ENCODE measurements around the gene FRRS1.

The FRRS1 gene

DNA sequence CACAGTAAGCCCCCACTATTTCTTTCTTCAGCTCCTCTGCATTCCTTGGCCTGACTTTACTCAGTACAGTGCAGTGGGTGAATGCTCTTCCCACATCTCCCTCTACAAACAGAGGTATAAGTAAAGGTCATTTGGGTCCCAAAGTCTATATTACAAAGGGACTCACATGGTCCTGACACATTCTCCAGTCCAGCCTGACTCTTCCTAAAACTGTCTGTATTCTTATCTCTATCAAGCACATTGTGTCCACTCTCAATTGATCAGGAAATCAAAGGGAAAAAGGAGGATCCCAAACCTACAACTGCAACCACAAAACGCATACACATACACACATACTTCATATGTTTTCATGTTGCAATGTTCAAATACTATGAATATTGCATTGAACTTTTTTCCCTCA lies 49.4 kb downstream of the FRRS1 start:
- Histone ChIP-seq H3K36me3 (ENCODE audit: control insufficient read depth in 2 of 2, insufficient read depth in 1 of 2, low read length in 2 of 2) (peaks cover 0 to 4% of the 10 kb centered on the region in 2 experiments; a peak in 1 of 3 replicates), H3K9me3 (ENCODE audit: control insufficient read depth, insufficient read depth, low read depth, low read length) (no peaks in the 10 kb centered on the region), H3K27ac (ENCODE audit: extremely low read depth, low read depth, low read length) (no peak overlapping the region), H3K4me1 (ENCODE audit: control insufficient read depth, insufficient read depth, low read length) (no peaks in the 10 kb centered on the region), H3K4me3 (ENCODE audit: low read depth, low read length) (no peak overlapping the region)
- ChIA-PET POLR2A (no interaction called here), CTCF (interaction anchor here (0.9 to 1.9 kb wide), 2 partner anchors 12 kb away, joined by 3 to 8 read pairs; no protein-coding TSS in a partner anchor)
- TF ChIP-seq ZXDB (tag by site-specific recombination; IDR thresholded peaks at IDR 0.05) (no peak), ZBTB21 (tag by site-specific recombination; IDR thresholded peaks at IDR 0.05) (no peak), ZNF585B (tag by site-specific recombination; IDR thresholded peaks at IDR 0.05) (no peak), ZNF610 (tag by site-specific recombination; IDR thresholded peaks at IDR 0.05; ENCODE audit: borderline replicate concordance) (no peak), TRIM28 (IDR thresholded peaks at IDR 0.05; ENCODE audit: borderline replicate concordance, low read length) (no peak), ZNF37A (tag by site-specific recombination; IDR thresholded peaks at IDR 0.05) (no peak), KLF1 (tag by site-specific recombination; IDR thresholded peaks at IDR 0.05) (no peak)
- TF ChIP-seq, protein P1, sequence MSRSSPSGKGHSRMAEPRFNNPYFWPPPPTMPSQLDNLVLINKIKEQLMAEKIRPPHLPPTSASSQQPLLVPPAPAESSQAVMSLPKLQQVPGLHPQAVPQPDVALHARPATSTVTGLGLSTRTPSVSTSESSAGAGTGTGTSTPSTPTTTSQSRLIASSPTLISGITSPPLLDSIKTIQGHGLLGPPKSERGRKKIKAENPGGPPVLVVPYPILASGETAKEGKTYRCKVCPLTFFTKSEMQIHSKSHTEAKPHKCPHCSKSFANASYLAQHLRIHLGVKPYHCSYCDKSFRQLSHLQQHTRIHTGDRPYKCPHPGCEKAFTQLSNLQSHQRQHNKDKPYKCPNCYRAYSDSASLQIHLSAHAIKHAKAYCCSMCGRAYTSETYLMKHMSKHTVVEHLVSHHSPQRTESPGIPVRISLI (tag by site-specific recombination; IDR thresholded peaks at IDR 0.05) = no peak

DNA sequence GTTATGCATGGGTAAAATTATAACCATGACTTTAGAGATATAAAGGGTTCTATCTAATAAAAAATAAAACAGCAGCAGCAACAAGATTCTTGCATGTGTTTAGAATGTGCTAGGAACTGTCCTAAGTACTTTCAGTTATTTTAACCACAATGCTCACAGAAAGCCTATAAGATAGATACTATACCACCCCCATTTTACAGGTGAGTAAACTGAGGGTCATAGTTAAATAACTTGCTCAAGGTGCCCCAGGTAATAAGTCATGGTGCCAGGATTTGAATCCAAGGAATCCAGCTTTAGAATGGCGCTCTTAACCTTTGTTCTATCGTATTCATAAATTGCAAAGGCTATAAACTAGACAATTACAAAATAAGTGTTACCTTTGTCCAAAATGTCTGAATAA lies 53.4 kb downstream of the FRRS1 start:
- H3K27ac ChIP-seq (ENCODE audit: extremely low read depth, low read depth, low read length) = no peak overlapping the region
- no peak overlapping the region for H3K4me3 ChIP-seq (ENCODE audit: low read depth, low read length)
- POLR2A ChIA-PET = no interaction called here
- no peaks in the 10 kb centered on the region for H3K4me1 ChIP-seq (ENCODE audit: control insufficient read depth, insufficient read depth, low read length)
- peaks cover 0 to 23% of the 10 kb centered on the region in 2 experiments; a peak in 1 of 3 replicates for H3K36me3 ChIP-seq (ENCODE audit: control insufficient read depth in 2 of 2, insufficient read depth in 1 of 2, low read length in 2 of 2)
- H3K9me3 ChIP-seq (ENCODE audit: control insufficient read depth, insufficient read depth, low read depth, low read length) = no peaks in the 10 kb centered on the region
- no peak for TF ChIP-seq ZNF221 (tag by site-specific recombination; IDR thresholded peaks at IDR 0.05; ENCODE audit: borderline replicate concordance)
- TF ChIP-seq KLF1 (tag by site-specific recombination; IDR thresholded peaks at IDR 0.05) = no peak
- no peak for TF ChIP-seq ZNF423 (tag by site-specific recombination; IDR thresholded peaks at IDR 0.05)
- TF ChIP-seq, protein P2, sequence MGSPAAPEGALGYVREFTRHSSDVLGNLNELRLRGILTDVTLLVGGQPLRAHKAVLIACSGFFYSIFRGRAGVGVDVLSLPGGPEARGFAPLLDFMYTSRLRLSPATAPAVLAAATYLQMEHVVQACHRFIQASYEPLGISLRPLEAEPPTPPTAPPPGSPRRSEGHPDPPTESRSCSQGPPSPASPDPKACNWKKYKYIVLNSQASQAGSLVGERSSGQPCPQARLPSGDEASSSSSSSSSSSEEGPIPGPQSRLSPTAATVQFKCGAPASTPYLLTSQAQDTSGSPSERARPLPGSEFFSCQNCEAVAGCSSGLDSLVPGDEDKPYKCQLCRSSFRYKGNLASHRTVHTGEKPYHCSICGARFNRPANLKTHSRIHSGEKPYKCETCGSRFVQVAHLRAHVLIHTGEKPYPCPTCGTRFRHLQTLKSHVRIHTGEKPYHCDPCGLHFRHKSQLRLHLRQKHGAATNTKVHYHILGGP (tag by site-specific recombination; IDR thresholded peaks at IDR 0.05) = no peak
- no peak for TF ChIP-seq ZNF530 (tag by site-specific recombination; IDR thresholded peaks at IDR 0.05; ENCODE audit: low read depth)
- TF ChIP-seq ZNF184 (tag by site-specific recombination; IDR thresholded peaks at IDR 0.05) = no peak
- TF ChIP-seq ZNF658 (tag by site-specific recombination; IDR thresholded peaks at IDR 0.05) = no peak
- no peak for TF ChIP-seq ZNF549 (tag by site-specific recombination; IDR thresholded peaks at IDR 0.05)
- TF ChIP-seq FEZF1 (tag by site-specific recombination; IDR thresholded peaks at IDR 0.05) = no peak
- TF ChIP-seq HOXA7 (CRISPR knock-in tag; IDR thresholded peaks at IDR 0.05; ENCODE audit: borderline replicate concordance) = no peak
- TF ChIP-seq, protein P3, sequence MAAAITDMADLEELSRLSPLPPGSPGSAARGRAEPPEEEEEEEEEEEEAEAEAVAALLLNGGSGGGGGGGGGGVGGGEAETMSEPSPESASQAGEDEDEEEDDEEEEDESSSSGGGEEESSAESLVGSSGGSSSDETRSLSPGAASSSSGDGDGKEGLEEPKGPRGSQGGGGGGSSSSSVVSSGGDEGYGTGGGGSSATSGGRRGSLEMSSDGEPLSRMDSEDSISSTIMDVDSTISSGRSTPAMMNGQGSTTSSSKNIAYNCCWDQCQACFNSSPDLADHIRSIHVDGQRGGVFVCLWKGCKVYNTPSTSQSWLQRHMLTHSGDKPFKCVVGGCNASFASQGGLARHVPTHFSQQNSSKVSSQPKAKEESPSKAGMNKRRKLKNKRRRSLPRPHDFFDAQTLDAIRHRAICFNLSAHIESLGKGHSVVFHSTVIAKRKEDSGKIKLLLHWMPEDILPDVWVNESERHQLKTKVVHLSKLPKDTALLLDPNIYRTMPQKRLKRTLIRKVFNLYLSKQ (tag by site-specific recombination; IDR thresholded peaks at IDR 0.05; ENCODE audit: borderline replicate concordance) = no peak
- TF ChIP-seq RBAK (tag by site-specific recombination; IDR thresholded peaks at IDR 0.05) = no peak
- no peak for TF ChIP-seq ZSCAN4 (tag by site-specific recombination; IDR thresholded peaks at IDR 0.05)
- no peak for TF ChIP-seq ZFP37 (tag by site-specific recombination; IDR thresholded peaks at IDR 0.05)
- no peak for TF ChIP-seq KLF10 (tag by site-specific recombination; IDR thresholded peaks at IDR 0.05)
- TF ChIP-seq ZNF548 (tag by site-specific recombination; IDR thresholded peaks at IDR 0.05) = no peak
- no peak for TF ChIP-seq ZNF214 (tag by site-specific recombination; IDR thresholded peaks at IDR 0.05; ENCODE audit: borderline replicate concordance)
- no peak for TF ChIP-seq ZSCAN18 (tag by site-specific recombination; IDR thresholded peaks at IDR 0.05)
- CTCF ChIA-PET = interaction anchor here (1.0 kb wide), 1 partner anchor 532 kb away, joined by 3 read pairs; no protein-coding TSS in a partner anchor

Measured in HEK293 (cell line).